ENCODE data around the gene KRTAP19-3. TPM values are rescaled to one million over a fixed set of nuclear protein-coding genes. Genes with fewer than 3 reads are reported as not detected.
"Not testable (repeated sequence)": the region's sequence is repeated elsewhere in the genome, so short reads cannot be mapped to it uniquely, and the experiment has no call there.

The KRTAP19-3 gene
- not detected in 2 replicates for total RNA-seq (2014; rRNA removed)
- not detected for polyA plus RNA-seq (2012)

DNA sequence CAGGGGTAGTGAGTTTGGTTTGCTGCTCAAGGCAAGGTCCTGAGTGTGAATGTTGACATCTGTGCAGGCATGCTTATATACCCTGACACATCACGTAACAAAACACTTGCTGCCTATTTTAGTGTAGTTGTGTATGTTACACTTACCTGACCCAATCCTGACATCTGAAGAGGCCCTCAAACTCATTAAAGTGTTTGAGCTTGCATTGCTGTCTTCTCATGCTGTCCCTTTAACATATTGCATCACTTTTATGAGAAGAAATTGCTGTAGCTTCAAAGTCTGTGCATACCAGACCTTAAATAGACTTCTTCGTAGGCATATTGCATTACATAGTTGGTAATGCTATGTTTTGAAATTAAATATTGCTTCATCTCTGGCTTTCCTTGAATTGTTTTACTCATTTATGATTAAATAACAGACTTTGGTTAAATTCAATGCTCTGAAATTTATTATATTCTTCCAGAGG is at the start of gene KRTAP19-3:
TSS of gene KRTAP19-3 (minus strand) at position 51 of the 466 bp plus-strand sequence. CDS start 56 bp downstream, outside the sequence.
- DNase-seq (ENCODE audit: low read depth), result no peak

DNA sequence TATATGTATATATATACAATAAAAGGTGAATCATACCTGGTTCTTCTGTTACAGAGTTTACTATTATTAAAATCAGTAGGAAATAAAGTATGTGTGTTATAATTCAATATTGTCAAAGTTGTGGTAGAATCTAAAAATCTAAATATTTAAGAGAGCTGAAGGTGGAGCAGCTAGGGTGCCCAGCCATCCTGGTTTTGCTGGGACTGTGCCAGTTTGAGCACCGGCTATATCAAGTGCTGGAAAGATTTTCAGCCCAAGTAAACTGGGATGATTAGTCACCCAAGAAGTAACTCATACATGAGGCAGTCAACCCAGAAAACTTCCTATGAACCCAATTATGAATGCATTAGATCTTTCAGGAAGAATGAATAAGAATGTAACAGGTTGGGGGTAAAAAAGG is 27.1 kb upstream of the KRTAP19-3 start:
- no peak for DNase-seq (ENCODE audit: low read depth)

DNA sequence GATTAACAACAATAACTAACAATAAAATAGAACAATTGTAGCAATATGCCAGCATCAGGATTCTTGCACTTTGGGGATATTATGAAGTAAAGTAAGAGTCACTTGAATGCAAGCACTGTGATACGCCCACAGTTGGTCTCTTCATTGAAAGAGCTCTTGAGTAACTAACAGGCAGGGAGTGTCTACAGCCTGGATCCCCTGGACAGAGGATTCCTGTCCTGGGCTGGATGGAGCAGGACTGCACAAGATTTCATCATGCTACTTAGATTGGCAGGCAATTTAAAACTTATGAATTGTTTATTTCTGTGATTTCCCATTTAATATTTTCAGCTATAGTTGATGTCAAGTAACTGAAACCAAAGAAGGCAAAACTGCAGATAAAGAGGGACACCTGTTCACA is 23.9 kb upstream of the KRTAP19-3 start:
- no peak for DNase-seq (ENCODE audit: low read depth)

DNA sequence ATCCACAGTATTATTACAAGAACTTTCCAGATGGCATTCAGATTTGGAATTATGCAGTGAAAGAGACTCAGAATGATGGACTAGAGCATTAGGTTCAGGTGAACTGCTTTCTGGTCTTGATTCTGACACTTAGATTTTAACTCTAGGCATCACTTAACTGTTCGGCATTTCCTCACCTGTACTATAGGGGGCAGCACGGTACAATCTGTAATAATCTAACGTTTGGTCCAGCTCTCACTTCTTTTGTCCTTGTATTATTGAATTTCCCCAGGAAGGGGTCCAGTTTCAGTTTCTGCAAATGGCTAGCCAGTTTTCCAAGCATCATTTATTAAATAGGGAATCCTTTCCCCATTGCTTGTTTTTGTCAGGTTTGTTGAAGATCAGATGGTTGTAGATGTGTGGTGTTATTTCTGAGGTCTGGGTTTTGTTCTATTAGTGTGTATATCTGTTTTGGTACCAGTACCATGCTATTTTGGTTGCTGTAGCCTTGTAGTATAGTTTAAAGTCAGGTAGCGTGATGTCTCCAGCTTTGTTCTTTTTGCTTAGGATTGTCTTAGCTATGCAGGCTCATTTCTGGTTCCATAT is 13.9 kb upstream of the KRTAP19-3 start:
- not testable (repeated sequence) for DNase-seq (ENCODE audit: low read depth)

DNA sequence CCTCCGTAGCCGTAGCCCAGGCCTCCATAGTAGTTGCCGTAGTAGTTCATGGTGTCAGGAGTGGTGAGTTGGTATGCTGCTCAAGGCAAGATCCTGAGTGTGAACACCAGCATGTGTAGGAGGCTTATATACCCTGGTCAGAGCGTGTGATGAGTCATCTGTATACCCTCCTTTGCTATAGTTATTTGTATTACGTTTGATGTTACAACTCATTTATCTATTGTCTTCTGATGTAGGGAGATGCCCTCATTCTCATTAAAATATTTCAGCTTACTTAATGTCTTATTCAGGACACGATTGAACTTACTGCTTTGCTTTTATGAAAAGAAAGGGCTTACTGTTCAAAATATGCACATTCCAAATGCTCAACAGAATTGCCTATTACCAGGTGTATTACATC is 10.2 kb upstream of the KRTAP19-3 start, which contains the start of gene KRTAP19-5:
TSS of gene KRTAP19-5 (minus strand) at position 101 of the 400 bp plus-strand sequence. CDS start at position 50, 51 bp downstream.
- no peak for DNase-seq (ENCODE audit: low read depth)

DNA sequence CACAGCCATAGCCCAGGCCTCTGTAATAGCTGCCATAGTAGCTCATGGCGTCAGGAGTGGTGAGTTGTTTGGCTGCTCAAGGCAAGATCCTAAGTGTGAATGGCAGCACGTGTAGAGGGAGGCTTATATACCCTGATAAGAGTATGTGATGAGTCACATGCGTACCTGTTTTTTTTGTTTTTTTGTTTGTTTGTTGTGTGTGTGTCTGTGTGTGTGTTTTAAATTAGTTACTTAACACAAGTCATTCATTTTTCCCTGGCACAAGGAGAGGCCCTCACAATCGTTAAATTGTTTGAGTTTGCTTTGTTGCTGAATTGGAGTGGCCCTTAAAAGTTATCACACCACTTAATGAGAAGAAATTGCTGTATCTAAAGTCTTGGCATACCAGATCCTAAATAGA is 5.3 kb upstream of the KRTAP19-3 start, which contains the start of gene KRTAP19-4:
TSS of gene KRTAP19-4 (minus strand) at position 101 of the 400 bp plus-strand sequence. CDS start at position 46, 55 bp downstream.
- DNase-seq (ENCODE audit: low read depth), result no peak

DNA sequence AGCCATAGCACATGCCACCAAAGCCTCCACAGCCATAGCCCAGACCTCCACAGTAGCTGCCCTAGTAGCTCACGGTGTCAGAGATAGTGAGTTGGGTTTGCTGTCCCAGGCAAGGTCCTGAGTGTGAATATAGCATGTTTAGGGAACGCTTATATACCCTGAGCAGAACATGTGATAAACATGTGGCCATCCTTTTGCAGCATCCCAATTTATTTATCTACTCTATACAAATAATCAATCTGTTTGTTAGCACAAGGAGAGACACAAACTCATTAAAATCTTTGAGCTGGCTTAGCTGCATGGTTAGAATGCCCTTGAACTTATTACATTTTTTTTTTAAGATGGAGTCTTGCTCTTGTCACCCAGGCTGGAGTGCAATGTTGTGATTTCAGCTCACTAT is 4.5 kb downstream of the KRTAP19-3 start, which contains the start of gene KRTAP19-2:
TSS of gene KRTAP19-2 (minus strand) at position 101 of the 400 bp plus-strand sequence. CDS start at position 13, 88 bp downstream.
- no peak for DNase-seq (ENCODE audit: low read depth)

DNA sequence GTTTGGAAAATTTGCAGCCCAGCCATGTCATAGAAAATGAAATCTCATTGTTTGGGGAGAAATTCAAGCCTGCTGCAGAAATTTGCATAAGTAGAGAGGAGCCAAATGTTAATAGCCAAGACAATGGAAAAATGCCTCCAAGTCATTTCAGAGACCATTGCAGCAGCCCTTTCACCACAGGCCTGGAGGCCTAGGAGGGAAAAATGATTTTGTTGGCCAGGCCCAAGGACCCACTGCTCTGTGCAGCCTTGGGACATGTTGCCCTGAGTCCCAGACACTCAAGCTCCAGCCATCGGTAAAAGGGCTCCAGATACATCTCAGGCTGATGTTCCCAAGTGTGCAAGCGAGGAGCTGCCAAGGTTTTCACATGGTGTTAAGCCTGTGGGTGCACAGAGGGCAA is 5.6 kb downstream of the KRTAP19-3 start:
- no peak for DNase-seq (ENCODE audit: low read depth)

DNA sequence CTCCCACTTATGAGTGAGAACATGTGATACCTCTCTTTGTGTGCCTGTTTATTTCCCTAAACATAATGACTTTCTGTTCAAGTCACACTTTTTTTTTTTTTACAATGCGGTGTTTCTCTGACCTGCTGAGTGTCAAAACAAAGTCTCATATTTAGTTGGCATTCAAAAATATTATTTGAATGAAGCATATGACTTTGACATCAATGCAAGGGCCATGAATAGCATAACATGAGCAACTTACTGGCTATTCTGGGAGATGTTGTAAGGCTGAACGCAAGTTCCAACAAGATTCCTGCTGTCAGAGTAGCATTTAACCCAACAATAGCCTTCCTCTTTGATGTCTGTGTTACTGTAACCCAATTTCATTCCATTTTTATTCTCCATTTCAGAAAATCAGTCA is 9.7 kb downstream of the KRTAP19-3 start:
- DNase-seq (ENCODE audit: low read depth), result no peak

DNA sequence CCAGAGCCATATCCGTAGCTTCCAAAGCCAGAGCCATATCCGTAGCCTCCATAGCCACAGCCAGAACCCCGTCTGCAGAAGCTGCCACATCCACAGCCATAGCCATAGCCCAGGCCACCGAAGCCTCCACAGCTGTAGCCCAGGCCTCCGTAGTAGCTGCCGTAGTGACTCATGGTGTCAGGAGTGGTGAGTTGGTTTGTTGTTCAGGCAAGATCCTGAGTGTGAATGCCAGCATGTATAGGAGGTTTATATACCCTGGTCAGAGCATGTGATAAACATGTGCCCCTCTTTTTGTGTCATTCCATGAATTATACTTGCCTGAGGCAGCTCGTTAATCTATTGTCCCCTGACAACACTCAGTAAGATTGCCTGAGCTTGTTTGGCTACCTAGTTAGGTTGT is 11.7 kb downstream of the KRTAP19-3 start, which contains the start of gene KRTAP19-1:
TSS of gene KRTAP19-1 (minus strand) at position 223 of the 400 bp plus-strand sequence. CDS start at position 173, 50 bp downstream.
- DNase-seq (ENCODE audit: low read depth), result no peak

DNA sequence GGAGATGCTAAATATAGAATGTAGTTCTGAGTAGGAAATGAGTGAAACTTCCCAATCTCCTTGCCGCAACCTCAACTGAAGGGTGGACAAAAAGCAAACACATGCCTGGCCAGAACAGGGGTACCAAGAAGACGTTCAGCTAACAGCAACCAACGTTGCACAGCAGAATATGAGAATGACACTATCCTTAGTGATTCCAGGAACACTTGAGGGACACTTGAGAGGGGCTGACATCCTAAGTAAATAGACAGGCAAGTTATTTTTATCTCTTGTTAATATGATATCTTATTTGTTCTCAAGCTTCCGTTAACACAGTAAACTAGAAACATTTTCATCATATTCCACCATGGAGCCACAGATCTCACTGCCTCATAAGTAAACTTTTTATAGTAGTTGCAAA is 12.6 kb downstream of the KRTAP19-3 start:
- DNase-seq (ENCODE audit: low read depth), result no peak

DNA sequence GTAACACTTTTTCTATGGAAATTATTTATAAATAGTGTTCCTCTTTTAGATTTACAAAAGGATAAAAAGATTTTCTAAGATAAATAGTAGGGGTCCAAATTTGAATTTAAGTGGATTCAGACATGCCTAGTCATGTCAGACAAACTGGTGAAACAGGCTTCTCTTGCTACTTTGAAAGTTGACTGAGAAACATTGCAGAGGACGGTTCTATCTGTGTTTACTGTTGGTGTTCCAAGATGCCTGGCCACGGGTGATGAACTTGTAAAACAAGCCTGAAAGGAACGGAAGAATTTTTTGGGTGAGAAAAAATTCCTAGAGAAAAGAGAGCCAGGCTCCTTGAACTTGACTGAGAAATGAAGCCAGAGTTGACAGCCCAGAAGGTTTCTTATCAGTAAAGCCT is 13.8 kb downstream of the KRTAP19-3 start:
- no peak for DNase-seq (ENCODE audit: low read depth)

DNA sequence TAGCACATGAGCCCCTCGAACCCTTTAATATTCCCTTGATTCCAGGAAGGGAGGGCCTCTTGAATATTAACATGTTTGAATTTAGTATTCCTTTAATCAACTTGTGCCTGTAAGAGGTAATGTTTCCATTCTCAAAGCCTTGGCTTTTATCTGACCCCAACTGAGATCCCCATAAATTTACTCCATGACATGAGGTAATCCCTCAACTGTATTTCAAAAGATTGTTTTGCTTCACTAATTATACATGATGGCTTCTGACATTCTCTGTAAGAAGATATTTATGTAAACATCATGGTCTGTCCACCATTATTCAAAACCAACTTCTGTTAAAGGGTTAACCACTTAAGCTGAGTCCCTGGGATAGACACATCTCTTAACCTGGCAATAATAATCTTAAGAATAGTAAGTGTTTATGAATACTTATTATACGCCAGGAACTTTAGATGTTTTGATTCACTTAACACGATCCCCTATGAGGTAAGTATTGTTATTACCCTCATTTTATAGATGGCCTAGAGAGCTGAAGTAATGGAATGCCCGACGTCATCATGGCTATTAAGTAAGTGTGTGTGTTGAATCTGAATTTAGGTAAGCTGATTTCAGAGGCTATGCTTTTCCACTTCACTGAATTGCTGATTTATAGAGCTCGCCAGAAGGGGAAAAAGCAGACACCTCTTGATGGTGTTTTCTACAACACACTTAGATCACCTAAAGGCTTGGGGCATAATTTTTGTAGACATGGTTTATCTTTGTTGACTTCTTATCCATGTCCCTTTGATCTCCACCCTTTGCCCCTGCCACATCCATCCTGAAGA is 22.7 kb downstream of the KRTAP19-3 start:
- no peak for DNase-seq (ENCODE audit: low read depth)

DNA sequence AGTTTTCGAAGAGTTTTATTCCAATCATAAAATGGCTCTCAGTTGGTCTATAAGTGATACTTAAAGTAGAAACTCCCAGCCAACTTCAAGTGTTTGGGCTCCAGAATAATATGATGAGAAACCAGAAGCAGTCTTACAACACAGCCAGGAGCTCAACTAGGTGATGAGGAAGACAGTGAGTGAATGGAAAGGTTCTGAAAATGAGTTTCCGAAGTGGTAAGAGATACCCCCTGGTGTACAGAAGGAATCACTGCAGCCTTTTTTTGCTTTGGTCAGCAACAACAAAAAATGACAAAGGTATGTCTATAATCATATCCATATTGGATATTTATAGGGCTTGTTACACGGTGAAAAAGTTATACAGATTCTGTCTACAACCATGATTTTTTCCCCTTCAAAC is 28.1 kb downstream of the KRTAP19-3 start:
- no peak for DNase-seq (ENCODE audit: low read depth)

DNA sequence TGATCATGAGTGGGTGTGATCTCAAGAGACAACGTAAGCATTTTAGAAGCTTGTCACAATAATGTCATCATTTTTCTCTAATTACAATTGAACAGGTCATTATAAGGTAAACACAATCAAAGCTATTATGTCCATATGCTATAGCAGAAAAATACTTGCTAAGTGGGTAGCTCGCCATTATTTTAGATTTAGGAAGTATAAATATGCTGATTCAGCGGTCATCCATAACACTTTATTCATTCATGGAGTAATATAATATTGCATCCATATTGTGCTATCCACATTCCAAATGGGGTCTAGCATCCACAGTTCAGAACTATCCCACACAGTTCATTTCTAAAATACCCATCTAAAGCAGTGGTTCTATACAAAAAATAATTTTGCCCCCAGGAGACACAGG is 43.3 kb downstream of the KRTAP19-3 start:
- DNase-seq (ENCODE audit: low read depth), result no peak

DNA sequence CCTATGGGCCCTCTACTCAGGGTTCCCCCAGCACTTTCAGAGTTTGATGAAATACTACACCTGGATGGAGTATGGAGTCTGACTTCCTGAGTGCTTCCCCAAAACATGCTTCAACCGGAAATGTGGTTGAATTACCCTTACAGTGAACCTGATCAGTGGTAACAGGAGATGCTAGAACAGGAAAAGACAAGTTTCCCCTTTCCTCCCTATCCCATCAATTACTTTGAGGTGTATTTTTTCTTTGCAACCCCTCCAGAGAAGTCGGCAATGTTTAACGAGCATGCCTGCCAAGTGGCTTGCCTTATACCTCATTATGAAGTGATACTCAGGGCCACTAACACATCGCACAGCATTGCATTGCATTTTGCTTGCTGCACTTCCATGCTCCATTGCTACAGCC is 44.8 kb downstream of the KRTAP19-3 start:
- no peak for DNase-seq (ENCODE audit: low read depth)

DNA sequence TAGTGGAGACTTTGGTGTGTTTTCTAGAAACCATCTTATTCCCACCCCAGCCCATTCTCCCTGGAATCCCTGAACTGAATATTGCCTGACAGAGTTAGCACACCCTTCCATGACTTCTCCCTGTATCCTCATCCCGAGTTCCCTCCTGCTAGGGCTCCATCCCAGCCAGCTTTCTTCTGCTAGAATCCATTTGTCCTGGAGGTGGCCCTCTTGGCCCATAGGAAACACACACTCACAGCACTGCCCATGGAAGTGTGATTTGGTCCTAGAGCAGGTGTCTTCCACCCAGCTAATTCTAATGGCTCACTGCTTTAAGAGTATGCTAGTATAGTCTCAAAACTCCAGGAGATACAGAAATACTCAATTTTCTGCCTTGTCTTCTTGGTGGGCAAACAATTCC is 47.6 kb downstream of the KRTAP19-3 start:
- no peak for DNase-seq (ENCODE audit: low read depth)

DNA sequence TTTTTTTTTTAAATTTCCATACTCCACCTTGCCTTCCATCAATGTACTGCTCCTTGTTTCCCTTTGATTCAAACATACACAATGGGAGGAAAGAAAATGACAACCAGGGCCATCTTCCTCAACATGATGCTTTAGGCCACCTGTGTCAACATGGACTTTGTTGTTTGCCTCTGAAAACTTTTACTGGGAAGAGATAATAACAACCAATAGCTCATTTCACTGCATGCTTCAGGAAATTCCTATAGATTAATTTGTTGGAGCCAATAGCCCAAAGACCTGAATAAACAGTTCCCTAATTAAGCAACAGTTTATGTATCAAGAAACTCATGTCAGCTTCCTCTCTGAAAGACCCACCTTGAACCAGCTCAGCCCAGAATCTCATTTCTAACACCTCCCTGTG is 48.6 kb downstream of the KRTAP19-3 start:
- DNase-seq (ENCODE audit: low read depth), result no peak
